ENCODE measurements around the gene MIDN. TPM values are rescaled to one million over a fixed set of nuclear protein-coding genes. Genes with fewer than 3 reads are reported as not detected.

MIDN gene
- polyA plus RNA-seq, 1 donor from 2014 or later: 24.8 TPM

DNA sequence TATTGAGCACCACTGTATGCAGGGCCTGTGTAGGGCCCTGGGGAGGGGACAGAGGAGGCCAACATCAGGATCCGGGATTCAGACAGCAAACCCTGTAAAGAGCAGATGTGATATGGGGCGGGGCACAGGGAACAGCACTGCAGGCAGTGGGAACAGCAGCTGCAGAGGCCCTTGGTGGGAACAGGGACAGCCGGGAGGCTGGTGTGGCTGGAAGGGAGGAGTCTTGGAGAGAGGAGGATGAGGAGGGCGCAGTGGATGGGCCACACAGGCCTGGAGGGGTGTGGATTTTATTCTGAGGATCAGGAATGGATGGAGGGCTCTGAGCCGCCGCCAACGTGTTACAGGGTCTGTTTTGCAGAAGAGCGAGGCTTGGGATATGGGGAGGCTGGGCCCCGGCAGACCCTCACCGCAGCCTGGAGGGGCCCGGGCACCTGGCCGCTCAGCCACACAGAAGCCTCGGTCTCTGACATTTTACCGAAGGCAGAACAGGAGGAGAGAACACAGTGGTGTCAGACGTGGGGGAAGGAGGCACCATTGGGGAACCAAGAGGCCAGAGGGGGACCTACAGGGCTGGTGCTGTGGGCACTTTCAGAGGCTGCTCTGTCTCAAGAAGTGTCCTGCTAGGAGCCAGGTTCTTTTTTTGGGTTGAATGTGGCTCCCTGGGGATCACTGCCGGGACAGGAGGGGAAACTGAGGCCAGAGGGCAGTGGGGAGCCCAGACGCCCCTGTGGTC lies 44.2 kb downstream of the MIDN start:
- no peak overlapping the region for H3K4me3 ChIP-seq (ENCODE audit: low read length)

DNA sequence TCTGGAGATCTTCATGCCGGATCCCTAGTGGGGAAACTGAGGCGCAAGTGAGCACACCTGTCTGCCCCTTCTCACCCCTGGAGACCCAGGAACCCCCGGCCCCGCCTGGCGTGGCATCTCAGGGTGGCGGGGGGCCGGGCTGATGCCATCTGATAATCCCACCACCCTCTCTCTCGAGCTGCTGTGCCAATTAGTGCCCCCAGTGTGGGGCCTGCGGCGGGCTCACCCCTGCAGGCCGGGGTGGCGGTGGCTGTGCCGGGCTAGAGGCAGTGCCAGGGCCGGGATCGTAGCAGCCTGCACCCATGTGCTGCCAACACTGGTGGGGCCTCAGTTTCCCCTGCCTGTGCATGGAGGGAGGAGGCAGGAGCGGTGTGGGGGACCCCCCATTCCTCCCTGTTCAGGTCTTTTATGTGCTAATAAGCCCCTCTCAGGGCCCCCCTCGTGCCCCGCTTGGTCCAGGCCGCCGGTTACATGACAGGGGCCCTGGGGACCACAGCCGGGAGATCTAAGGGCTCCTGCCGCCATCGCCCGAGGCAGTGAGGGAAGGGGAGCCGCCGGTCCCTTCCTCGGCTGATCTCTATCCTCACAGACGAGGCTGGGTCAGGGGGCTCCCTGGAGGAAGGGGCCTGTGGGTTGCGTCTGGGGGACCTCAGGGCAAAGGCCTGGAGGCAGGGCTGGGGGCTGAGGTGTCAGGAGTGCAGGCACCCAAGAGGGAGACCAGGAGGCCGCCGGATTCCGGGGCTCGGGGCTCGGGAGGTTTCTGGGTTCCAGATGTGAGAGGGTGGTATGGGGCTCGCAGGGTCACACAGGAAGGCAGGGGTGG lies 45.6 kb downstream of the MIDN start:
- Histone ChIP-seq H3K4me2 (ENCODE audit: low read length) (no peak overlapping the region), H3K36me3 (ENCODE audit: insufficient read depth, low read length) (no peaks in the 10 kb centered on the region), H3K9me2 (ENCODE audit: insufficient read depth, low read length) (no peaks in the 10 kb centered on the region), H3K27me3 (ENCODE audit: insufficient read depth, low read depth, low read length) (no peaks in the 10 kb centered on the region), H3K79me2 (replicated peaks; ENCODE audit: insufficient read depth, low read length) (peaks cover 9% of the 10 kb centered on the region), H3F3A (ENCODE audit: insufficient read depth, low read length, poor library complexity, severe bottlenecking) (no peaks in the 10 kb centered on the region), H3K9ac (ENCODE audit: low read length) (no peak overlapping the region), H3K27ac (ENCODE audit: low read length) (no peak overlapping the region), H3K4me3 (ENCODE audit: low read length) (no peak overlapping the region), H2AFZ (ENCODE audit: low read depth, low read length) (no peak overlapping the region), H4K20me1 (ENCODE audit: insufficient read depth) (no peaks in the 10 kb centered on the region), H3K9me3 (ENCODE audit: low read length) (no peaks in the 10 kb centered on the region)
- TF ChIP-seq MXI1 (conservative IDR thresholded peaks at IDR 0.05; ENCODE audit: poor library complexity, severe bottlenecking): no peak
- TF ChIP-seq, protein P1, sequence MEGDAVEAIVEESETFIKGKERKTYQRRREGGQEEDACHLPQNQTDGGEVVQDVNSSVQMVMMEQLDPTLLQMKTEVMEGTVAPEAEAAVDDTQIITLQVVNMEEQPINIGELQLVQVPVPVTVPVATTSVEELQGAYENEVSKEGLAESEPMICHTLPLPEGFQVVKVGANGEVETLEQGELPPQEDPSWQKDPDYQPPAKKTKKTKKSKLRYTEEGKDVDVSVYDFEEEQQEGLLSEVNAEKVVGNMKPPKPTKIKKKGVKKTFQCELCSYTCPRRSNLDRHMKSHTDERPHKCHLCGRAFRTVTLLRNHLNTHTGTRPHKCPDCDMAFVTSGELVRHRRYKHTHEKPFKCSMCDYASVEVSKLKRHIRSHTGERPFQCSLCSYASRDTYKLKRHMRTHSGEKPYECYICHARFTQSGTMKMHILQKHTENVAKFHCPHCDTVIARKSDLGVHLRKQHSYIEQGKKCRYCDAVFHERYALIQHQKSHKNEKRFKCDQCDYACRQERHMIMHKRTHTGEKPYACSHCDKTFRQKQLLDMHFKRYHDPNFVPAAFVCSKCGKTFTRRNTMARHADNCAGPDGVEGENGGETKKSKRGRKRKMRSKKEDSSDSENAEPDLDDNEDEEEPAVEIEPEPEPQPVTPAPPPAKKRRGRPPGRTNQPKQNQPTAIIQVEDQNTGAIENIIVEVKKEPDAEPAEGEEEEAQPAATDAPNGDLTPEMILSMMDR (IDR thresholded peaks at IDR 0.05; ENCODE audit: poor library complexity, severe bottlenecking): no peak
- no peak for TF ChIP-seq POLR2AphosphoS5 (IDR thresholded peaks at IDR 0.05)
- TF ChIP-seq, protein P2, sequence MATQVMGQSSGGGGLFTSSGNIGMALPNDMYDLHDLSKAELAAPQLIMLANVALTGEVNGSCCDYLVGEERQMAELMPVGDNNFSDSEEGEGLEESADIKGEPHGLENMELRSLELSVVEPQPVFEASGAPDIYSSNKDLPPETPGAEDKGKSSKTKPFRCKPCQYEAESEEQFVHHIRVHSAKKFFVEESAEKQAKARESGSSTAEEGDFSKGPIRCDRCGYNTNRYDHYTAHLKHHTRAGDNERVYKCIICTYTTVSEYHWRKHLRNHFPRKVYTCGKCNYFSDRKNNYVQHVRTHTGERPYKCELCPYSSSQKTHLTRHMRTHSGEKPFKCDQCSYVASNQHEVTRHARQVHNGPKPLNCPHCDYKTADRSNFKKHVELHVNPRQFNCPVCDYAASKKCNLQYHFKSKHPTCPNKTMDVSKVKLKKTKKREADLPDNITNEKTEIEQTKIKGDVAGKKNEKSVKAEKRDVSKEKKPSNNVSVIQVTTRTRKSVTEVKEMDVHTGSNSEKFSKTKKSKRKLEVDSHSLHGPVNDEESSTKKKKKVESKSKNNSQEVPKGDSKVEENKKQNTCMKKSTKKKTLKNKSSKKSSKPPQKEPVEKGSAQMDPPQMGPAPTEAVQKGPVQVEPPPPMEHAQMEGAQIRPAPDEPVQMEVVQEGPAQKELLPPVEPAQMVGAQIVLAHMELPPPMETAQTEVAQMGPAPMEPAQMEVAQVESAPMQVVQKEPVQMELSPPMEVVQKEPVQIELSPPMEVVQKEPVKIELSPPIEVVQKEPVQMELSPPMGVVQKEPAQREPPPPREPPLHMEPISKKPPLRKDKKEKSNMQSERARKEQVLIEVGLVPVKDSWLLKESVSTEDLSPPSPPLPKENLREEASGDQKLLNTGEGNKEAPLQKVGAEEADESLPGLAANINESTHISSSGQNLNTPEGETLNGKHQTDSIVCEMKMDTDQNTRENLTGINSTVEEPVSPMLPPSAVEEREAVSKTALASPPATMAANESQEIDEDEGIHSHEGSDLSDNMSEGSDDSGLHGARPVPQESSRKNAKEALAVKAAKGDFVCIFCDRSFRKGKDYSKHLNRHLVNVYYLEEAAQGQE (IDR thresholded peaks at IDR 0.05; ENCODE audit: borderline replicate concordance): no peak
- no peak for TF ChIP-seq RAD21 (conservative IDR thresholded peaks at IDR 0.05)
- no peak for TF ChIP-seq SMC3 (conservative IDR thresholded peaks at IDR 0.05; ENCODE audit: poor library complexity)
- TF ChIP-seq TAF1 (IDR thresholded peaks at IDR 0.05; ENCODE audit: low read depth): no peak
- no peak for TF ChIP-seq EZH2 (IDR thresholded peaks at IDR 0.05; ENCODE audit: borderline replicate concordance, insufficient read depth, low read length, poor library complexity, severe bottlenecking)
- no peak for TF ChIP-seq EP300 (conservative IDR thresholded peaks at IDR 0.05; ENCODE audit: poor library complexity, severe bottlenecking)

More for the DNA sequence above, 44.2 kb downstream of the MIDN start:
- TF ChIP-seq EZH2 (IDR thresholded peaks at IDR 0.05; ENCODE audit: borderline replicate concordance, insufficient read depth, low read length, poor library complexity, severe bottlenecking): no peak
- TF ChIP-seq TAF1 (IDR thresholded peaks at IDR 0.05; ENCODE audit: low read depth): no peak
- Histone ChIP-seq H3K27me3 (ENCODE audit: insufficient read depth, low read depth, low read length) (no peaks in the 10 kb centered on the region), H2AFZ (ENCODE audit: low read depth, low read length) (no peak overlapping the region), H3K9me2 (ENCODE audit: insufficient read depth, low read length) (no peaks in the 10 kb centered on the region), H4K20me1 (ENCODE audit: insufficient read depth) (no peaks in the 10 kb centered on the region), H3F3A (ENCODE audit: insufficient read depth, low read length, poor library complexity, severe bottlenecking) (no peaks in the 10 kb centered on the region), H3K27ac (ENCODE audit: low read length) (no peak overlapping the region), H3K36me3 (ENCODE audit: insufficient read depth, low read length) (no peaks in the 10 kb centered on the region), H3K9me3 (ENCODE audit: low read length) (no peaks in the 10 kb centered on the region), H3K4me2 (ENCODE audit: low read length) (no peak overlapping the region), H3K9ac (ENCODE audit: low read length) (no peak overlapping the region), H3K79me2 (replicated peaks; ENCODE audit: insufficient read depth, low read length) (peaks cover 18% of the 10 kb centered on the region)
